WERI-Rb-1 (cell line): ENCODE measurements around the gene PHLDB2.
A peak's percentile ranks its signal among the peaks of the same experiment; 100 is the strongest.

Source experiments
- DNase-seq: peaks from one replicate; pipeline ENCODE4 v3.0.0-alpha.2; 2020
- H3K27ac ChIP-seq: fragments of 250-450 bp; sonication (Bioruptor Pico); 2 replicates; pipeline ENCODE4 v1.5.1; 2020; ENCODE audit warnings: mild to moderate bottlenecking, moderate library complexity
- H3K27me3 ChIP-seq: fragments of 250-450 bp; sonication (Bioruptor Pico); 2 replicates; pipeline ENCODE4 v1.5.1; 2021; ENCODE audit warnings: mild to moderate bottlenecking, low read depth, moderate library complexity; ENCODE audit not compliant: insufficient read depth, severe bottlenecking
- H3K36me3 ChIP-seq: fragments of 250-450 bp; sonication (Bioruptor Pico); 2 replicates; pipeline ENCODE4 v1.5.1; 2020; ENCODE audit warnings: mild to moderate bottlenecking, moderate library complexity
- H3K4me3 ChIP-seq: 2 replicates; pipeline ENCODE4 v1.5.1; 2011; ENCODE audit warnings: low read depth, mild to moderate bottlenecking, control low read depth, low read length
- H3K9me3 ChIP-seq: fragments of 250-450 bp; sonication (Bioruptor Pico); 2 replicates; pipeline ENCODE4 v1.5.1; 2021; ENCODE audit warnings: mild to moderate bottlenecking, moderate library complexity; ENCODE audit not compliant: severe bottlenecking
- TF ChIP-seq, protein P1 (sequence below): IDR thresholded peaks from 2 replicates; pipeline ENCODE4 v1.5.1; 2011; ENCODE audit warnings: low read depth, mild to moderate bottlenecking, control low read depth, inconsistent platforms, low read length

Gene PHLDB2

DNA sequence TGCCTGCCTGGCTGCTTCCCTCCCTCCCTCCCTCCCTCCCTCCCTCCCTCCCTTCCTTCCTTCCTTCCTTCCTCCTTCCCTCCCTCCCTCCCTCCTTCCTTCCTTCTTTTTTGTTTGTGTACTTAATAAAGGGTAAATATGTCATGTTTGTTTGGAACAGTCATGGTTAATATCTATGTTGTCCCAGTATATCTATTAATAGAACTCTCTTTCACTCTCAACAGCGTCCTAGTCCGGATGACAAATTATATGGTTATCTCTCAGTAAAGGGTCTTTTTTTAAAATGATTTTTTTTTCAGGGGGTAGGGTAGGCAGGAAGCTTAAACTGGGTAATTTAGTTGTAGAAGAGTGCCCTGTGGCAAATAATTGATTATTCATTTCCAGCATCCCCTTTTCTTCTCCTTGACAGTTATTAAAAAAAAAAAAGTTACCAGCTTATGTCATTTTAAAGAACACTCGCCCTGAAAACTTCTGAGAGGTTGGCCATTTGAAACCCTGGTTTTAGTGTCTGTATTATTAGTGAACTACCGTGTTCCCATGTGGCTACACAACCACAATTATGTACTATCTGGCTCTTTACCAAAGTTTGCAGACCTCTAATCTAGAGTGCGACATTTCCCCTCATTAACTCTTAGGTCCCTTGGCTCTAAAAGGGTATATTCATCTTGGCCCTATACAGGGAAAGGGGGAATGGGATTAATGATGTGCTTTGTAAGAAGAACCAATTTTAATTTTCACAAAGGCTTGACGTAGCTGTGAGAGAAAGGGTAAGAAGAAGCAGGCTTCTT is 153.3 kb downstream of the PHLDB2 start:
- Histone ChIP-seq H3K27ac (no peak overlapping the region), H3K4me3 (no peak overlapping the region), H3K36me3 (peaks cover 26% of the 10 kb centered on the region), H3K9me3 (no peaks in the 10 kb centered on the region), H3K27me3 (no peaks in the 10 kb centered on the region)
- TF ChIP-seq, protein P1, sequence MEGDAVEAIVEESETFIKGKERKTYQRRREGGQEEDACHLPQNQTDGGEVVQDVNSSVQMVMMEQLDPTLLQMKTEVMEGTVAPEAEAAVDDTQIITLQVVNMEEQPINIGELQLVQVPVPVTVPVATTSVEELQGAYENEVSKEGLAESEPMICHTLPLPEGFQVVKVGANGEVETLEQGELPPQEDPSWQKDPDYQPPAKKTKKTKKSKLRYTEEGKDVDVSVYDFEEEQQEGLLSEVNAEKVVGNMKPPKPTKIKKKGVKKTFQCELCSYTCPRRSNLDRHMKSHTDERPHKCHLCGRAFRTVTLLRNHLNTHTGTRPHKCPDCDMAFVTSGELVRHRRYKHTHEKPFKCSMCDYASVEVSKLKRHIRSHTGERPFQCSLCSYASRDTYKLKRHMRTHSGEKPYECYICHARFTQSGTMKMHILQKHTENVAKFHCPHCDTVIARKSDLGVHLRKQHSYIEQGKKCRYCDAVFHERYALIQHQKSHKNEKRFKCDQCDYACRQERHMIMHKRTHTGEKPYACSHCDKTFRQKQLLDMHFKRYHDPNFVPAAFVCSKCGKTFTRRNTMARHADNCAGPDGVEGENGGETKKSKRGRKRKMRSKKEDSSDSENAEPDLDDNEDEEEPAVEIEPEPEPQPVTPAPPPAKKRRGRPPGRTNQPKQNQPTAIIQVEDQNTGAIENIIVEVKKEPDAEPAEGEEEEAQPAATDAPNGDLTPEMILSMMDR = no peak
- DNase-seq = no peak

DNA sequence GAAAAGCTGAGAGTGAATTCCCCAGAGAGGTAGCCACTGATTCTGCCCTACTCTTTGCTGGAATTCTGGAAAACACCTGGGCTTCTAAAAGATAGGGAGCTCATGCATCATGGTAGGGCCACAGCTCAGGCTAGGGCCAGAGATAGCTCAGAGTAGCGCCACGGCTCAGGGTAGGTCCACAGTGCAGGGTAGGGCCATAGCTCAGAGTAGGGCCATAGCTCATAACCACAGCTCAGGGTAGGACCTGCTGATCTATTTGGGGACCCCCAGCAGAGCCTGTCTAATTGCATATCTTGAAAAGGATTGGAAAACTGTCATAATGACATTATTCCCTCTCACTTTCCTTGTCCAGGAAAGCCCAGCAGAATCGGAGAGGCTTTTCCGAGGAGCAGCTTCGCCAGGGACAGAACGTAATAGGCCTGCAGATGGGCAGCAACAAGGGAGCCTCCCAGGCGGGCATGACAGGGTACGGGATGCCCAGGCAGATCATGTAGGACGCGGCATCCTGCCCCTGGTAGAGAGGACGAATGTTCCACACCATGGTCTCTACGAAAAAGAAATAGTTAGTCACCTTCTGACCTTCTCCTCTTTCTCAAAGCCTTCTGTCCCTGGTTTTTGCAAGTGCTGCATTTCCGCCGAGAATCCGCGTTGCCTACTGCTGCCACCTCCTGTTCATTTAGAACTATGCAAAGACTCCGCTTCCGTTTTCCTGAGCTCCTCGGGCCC is 154.2 kb downstream of the PHLDB2 start:
- TF ChIP-seq, protein P1 = peak; percentile 65
- Histone ChIP-seq H3K27ac (peak overlapping the region; percentile 10; the same call in 1 of the 2 replicates), H3K27me3 (no peaks in the 10 kb centered on the region), H3K4me3 (no peak overlapping the region), H3K36me3 (peaks cover 18% of the 10 kb centered on the region), H3K9me3 (no peaks in the 10 kb centered on the region)
- DNase-seq = peak; percentile 74

DNA sequence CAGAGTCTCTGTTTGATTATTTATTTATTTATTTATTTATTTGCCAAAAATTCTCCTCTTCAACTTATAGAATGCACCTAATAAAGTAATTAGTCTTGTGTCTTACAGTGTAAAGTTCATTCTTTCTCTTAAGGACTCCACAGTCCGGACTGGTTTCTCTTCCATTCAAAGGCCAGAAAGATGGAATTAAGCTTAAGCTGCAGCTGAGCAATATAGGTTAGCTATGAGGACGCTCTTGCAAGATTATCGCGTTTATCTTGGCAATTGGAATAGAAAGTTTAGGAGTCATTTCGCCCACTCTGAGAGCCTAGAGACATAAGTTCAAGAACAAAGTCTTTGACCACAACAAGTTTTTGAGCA is 154.7 kb downstream of the PHLDB2 start:
- Histone ChIP-seq H3K27ac (no peak overlapping the region), H3K9me3 (no peaks in the 10 kb centered on the region), H3K36me3 (peaks cover 14% of the 10 kb centered on the region), H3K4me3 (no peak overlapping the region), H3K27me3 (no peaks in the 10 kb centered on the region)
- no peak for DNase-seq
- TF ChIP-seq, protein P1 = no peak

DNA sequence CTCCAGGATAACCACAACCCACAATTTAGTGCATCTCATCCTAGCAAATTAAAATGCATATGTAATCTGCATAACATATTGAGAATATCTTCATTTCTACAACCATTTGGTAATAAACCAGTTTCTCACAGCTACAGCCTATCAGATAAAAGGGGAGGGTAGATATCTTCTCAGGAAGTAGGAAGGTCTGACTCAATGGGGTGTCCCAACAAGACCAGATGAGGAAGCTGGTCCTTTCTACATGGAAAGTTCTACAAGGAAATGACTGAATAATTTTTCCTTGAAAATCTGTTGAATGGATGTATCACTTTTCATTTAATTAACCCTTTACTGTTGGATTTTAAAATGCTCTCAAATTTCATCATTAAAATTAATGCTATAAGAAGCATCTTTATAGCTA is 158.0 kb downstream of the PHLDB2 start:
- Histone ChIP-seq H3K27me3 (no peaks in the 10 kb centered on the region), H3K4me3 (no peak overlapping the region), H3K27ac (no peak overlapping the region), H3K9me3 (peaks cover 2% of the 10 kb centered on the region), H3K36me3 (peaks cover 4% of the 10 kb centered on the region; the same call in 1 of the 2 replicates)
- TF ChIP-seq, protein P1 = no peak
- DNase-seq = no peak

DNA sequence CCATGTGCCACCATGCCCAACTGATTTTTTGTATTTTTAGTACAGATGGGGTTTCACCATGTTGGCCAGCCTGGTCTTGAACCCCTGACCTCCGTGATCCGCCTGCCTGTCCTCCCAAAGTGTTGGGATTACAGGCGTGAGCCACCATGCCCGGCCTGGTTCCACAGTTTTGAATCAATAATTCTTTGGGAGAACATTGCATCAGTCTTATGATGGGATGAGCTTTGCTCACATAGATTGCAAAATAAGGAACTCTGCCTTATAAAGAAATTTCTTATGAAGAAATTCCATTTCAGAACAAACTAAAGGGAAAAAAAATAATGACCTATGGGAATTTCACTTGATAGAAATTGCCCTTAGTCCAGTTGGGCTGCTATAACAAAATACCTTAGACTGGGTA is 159.6 kb downstream of the PHLDB2 start:
- H3K36me3 ChIP-seq = no peaks in the 10 kb centered on the region
- H3K27ac ChIP-seq = no peak overlapping the region
- H3K27me3 ChIP-seq = no peaks in the 10 kb centered on the region
- TF ChIP-seq, protein P1 = no peak
- no peak for DNase-seq
- H3K9me3 ChIP-seq = peaks cover 3% of the 10 kb centered on the region
- H3K4me3 ChIP-seq = no peak overlapping the region
